GM23338 (cell line): Measurements from ENCODE around the gene ZSCAN18. TPM values are rescaled to one million over a fixed set of nuclear protein-coding genes. Genes with fewer than 3 reads are reported as not detected.

Source experiments
- ATAC-seq: fragments of 200-7000 bp; cut with Tn5 transposase; 3 replicates; pipeline ENCODE4 v1.9.1; 2020
- DNase-seq: peaks from one replicate; pipeline ENCODE4 v3.0.0-alpha.2; 2015; ENCODE audit warnings: low spot score
- H2AFZ ChIP-seq: fragments of 200-600 bp; sonication (generic); 2 replicates; pipeline ENCODE4 v1.8.0; 2016; ENCODE audit warnings: antibody characterized with exemption, mild to moderate bottlenecking, moderate library complexity
- H3F3A ChIP-seq: fragments of 200-600 bp; sonication (generic); replicated peaks from 2 replicates; pipeline ENCODE4 v1.8.0; 2017; ENCODE audit warnings: antibody characterized with exemption, mixed run types, low read depth
- H3K27ac ChIP-seq: fragments of 200-600 bp; sonication (generic); 2 replicates; pipeline ENCODE4 v1.6.1; 2016; ENCODE audit warnings: low read depth
- H3K27me3 ChIP-seq: fragments of 200-600 bp; sonication (generic); 2 replicates; pipeline ENCODE4 v1.8.0; 2016; ENCODE audit warnings: mild to moderate bottlenecking, mixed run types, moderate library complexity; ENCODE audit not compliant: insufficient read depth
- H3K36me3 ChIP-seq: fragments of 200-600 bp; sonication (generic); 2 replicates; pipeline ENCODE4 v1.8.0; 2016; ENCODE audit warnings: mild to moderate bottlenecking; ENCODE audit not compliant: insufficient read depth
- H3K4me1 ChIP-seq: fragments of 200-600 bp; sonication (generic); 2 replicates; pipeline ENCODE4 v1.8.0; 2016; ENCODE audit warnings: mild to moderate bottlenecking, moderate library complexity; ENCODE audit not compliant: insufficient read depth
- H3K4me2 ChIP-seq: fragments of 200-600 bp; sonication (generic); 2 replicates; pipeline ENCODE4 v1.7.1; 2017; ENCODE audit warnings: mixed run types
- H3K4me3 ChIP-seq: fragments of 200-600 bp; sonication (generic); 2 replicates; pipeline ENCODE4 v1.6.1; 2016; ENCODE audit warnings: mixed run types
- H3K79me2 ChIP-seq: fragments of 200-600 bp; sonication (generic); replicated peaks from 2 replicates; pipeline ENCODE4 v1.8.0; 2017; ENCODE audit warnings: mild to moderate bottlenecking; ENCODE audit not compliant: insufficient read depth
- H3K9me2 ChIP-seq: fragments of 200-600 bp; sonication (generic); 2 replicates; pipeline ENCODE4 v1.8.0; 2017; ENCODE audit not compliant: insufficient read depth
- H4K20me1 ChIP-seq: fragments of 200-600 bp; sonication (generic); replicated peaks from 2 replicates; pipeline ENCODE4 v1.8.0; 2017; ENCODE audit warnings: mild to moderate bottlenecking; ENCODE audit not compliant: insufficient read depth
- H3K27ac Mint-ChIP-seq: 2 replicates; pipeline ENCODE4 v1.8.0; 2020; ENCODE audit warnings: inconsistent platforms, mild to moderate bottlenecking, moderate library complexity, mixed read lengths
- H3K27me3 Mint-ChIP-seq: 3 replicates; pipeline ENCODE4 v1.8.0; 2022; ENCODE audit warnings: low read depth, mild to moderate bottlenecking, moderate library complexity, mixed read lengths, inconsistent platforms; ENCODE audit not compliant: insufficient read depth, poor library complexity
- H3K36me3 Mint-ChIP-seq: 3 replicates; pipeline ENCODE4 v1.8.0; 2021; ENCODE audit warnings: low read depth, mild to moderate bottlenecking, inconsistent platforms, moderate library complexity, mixed read lengths
- H3K4me1 Mint-ChIP-seq: 3 replicates; pipeline ENCODE4 v1.8.0; 2020; ENCODE audit warnings: mild to moderate bottlenecking, inconsistent platforms, mixed read lengths
- H3K4me3 Mint-ChIP-seq: 3 replicates; pipeline ENCODE4 v1.8.0; 2021; ENCODE audit warnings: moderate library complexity, mild to moderate bottlenecking, inconsistent platforms, mixed read lengths
- H3K9me3 Mint-ChIP-seq: 3 replicates; pipeline ENCODE4 v1.8.0; 2020; ENCODE audit warnings: moderate library complexity, mild to moderate bottlenecking, inconsistent platforms, mixed read lengths
- CREB1 ChIP-seq: fragments of 250-450 bp; sonication (Bioruptor Pico); IDR thresholded peaks from 2 replicates; pipeline ENCODE4 v1.5.0; 2020; ENCODE audit warnings: low read depth, mild to moderate bottlenecking, moderate library complexity
- CTCF ChIP-seq, 2 experiments: fragments of 200-600 bp in 1 of 2; sonication (generic) in 1 of 2; conservative IDR thresholded peaks; 2 replicates each; pipeline versions ENCODE4 v1.5.1 to v1.6.1; 2016 to 2017; ENCODE audit warnings: antibody characterized with exemption in 2 of 2, low read depth in 2 of 2, mild to moderate bottlenecking in 2 of 2, moderate library complexity in 1 of 2
- NANOG ChIP-seq: IDR thresholded peaks from 2 replicates; pipeline ENCODE4 v1.6.1; 2016; ENCODE audit warnings: antibody characterized with exemption, borderline replicate concordance
- ZNF462 ChIP-seq: fragments of 250-450 bp; sonication (Bioruptor Pico); IDR thresholded peaks from 2 replicates; pipeline ENCODE4 v1.5.0; 2020; ENCODE audit warnings: mild to moderate bottlenecking, moderate library complexity
- polyA plus RNA-seq: library from polyadenylated mRNA; unstranded; fragments of >200 nt; fragmentation: Nextera tagmentation; extraction: Ambion mirVana; gene quantifications from 2 replicates; pipeline ENCODE4 v1.2.1, GENCODE V29; 2016
- total RNA-seq: library from RNA; depleted of rRNA; stranded (reverse); fragments of >200 nt; shearing (Covaris generic); gene quantifications from 2 replicates; pipeline ENCODE4 v1.2.3, GENCODE V29; 2014

ZSCAN18 gene
- total and polyA plus RNA-seq, 2 experiments from 2014 or later, result 25.1 to 75.0 TPM

- peaks cover 54% of the 10 kb centered on the region for H3K36me3 Mint-ChIP-seq
- peaks cover 16% of the 10 kb centered on the region for H3K27me3 Mint-ChIP-seq
- H3K27ac Mint-ChIP-seq, result peak overlapping the region; percentile 96
- H3K4me1 ChIP-seq, result peaks cover 16% of the 10 kb centered on the region
- peak overlapping the region; percentile 79 for H3K4me3 Mint-ChIP-seq
- ATAC-seq (no peak), DNase-seq (peak; percentile 32)
- H3K79me2 ChIP-seq, result no peaks in the 10 kb centered on the region
- no peak for TF ChIP-seq NANOG
- no peak for TF ChIP-seq ZNF462
- no peak for TF ChIP-seq CTCF (conservative IDR thresholded peaks at IDR 0.05; ENCODE audit: low read depth in 2 of 2)
- TF ChIP-seq CREB1 (CRISPR knock-in tag), result no peak
- peaks cover 8% of the 10 kb centered on the region for H3K4me1 Mint-ChIP-seq
- no peak overlapping the region for H2AFZ ChIP-seq
- no peaks in the 10 kb centered on the region for H4K20me1 ChIP-seq
- H3K9me3 Mint-ChIP-seq, result peaks cover 77% of the 10 kb centered on the region
- no peaks in the 10 kb centered on the region for H3K36me3 ChIP-seq
- H3K4me3 ChIP-seq, result peak overlapping the region; percentile 66
- H3K27me3 ChIP-seq, result no peaks in the 10 kb centered on the region
- 0 out of 2 replicates have a peak, but pooled peaks cover 4% of the 10 kb centered on the region for H3F3A ChIP-seq
- peak overlapping the region; percentile 82 for H3K27ac ChIP-seq
- peak overlapping the region; percentile 81 for H3K4me2 ChIP-seq
- H3K9me2 ChIP-seq, result 0 out of 2 replicates have a peak, but pooled peaks cover 6% of the 10 kb centered on the region
These were observed 39.6 kb downstream of the ZSCAN18 start for GRCh38 chr19:58058467-58058866.
